Osteocyte (in vitro differentiated cells): ENCODE measurements around the gene DAZAP1. TPM values are rescaled to one million over a fixed set of nuclear protein-coding genes. Genes with fewer than 3 reads are reported as not detected.

Source experiments
- DNase-seq: peaks from one replicate; pipeline ENCODE4 v3.0.0; 2021; ENCODE audit warnings: mixed read lengths; ENCODE audit not compliant: unreplicated experiment; ENCODE audit errors: extremely low spot score
- H3K27ac Mint-ChIP-seq: one replicate; pipeline ENCODE4 v1.8.0; 2021; ENCODE audit warnings: mild to moderate bottlenecking, mixed read lengths; ENCODE audit not compliant: unreplicated experiment
- H3K27me3 Mint-ChIP-seq: one replicate; pipeline ENCODE4 v1.8.0; 2021; ENCODE audit warnings: mixed read lengths; ENCODE audit not compliant: unreplicated experiment
- H3K36me3 Mint-ChIP-seq: one replicate; pipeline ENCODE4 v1.8.0; 2021; ENCODE audit warnings: mixed read lengths; ENCODE audit not compliant: unreplicated experiment
- H3K4me1 Mint-ChIP-seq: one replicate; pipeline ENCODE4 v1.8.0; 2021; ENCODE audit warnings: mixed read lengths; ENCODE audit not compliant: unreplicated experiment
- H3K4me3 Mint-ChIP-seq: one replicate; pipeline ENCODE4 v1.8.0; 2021; ENCODE audit warnings: mild to moderate bottlenecking, moderate library complexity, mixed read lengths; ENCODE audit not compliant: unreplicated experiment
- H3K9me3 Mint-ChIP-seq: one replicate; pipeline ENCODE4 v1.8.0; 2021; ENCODE audit warnings: mixed read lengths; ENCODE audit not compliant: unreplicated experiment
- CTCF ChIP-seq: fragments of 200-600 bp; sonication (generic); IDR thresholded peaks from 2 replicates; pipeline ENCODE4 v1.5.0; 2021; ENCODE audit warnings: antibody characterized with exemption, mild to moderate bottlenecking, moderate library complexity
- total RNA-seq: library from RNA; stranded (reverse); gene quantifications from 2 replicates; pipeline ENCODE4 v1.2.1, GENCODE V29; 2021

The DAZAP1 gene
- total RNA-seq, 1 donor from 2014 or later, result 101 TPM

GRCh38 chr19:1386945-1387683 is 20.3 kb upstream of the DAZAP1 start:
- Mint-ChIP-seq H3K4me1 (peaks cover 11% of the 10 kb centered on the region), H3K4me3 (no peak overlapping the region), H3K36me3 (peaks cover 19% of the 10 kb centered on the region), H3K9me3 (no peaks in the 10 kb centered on the region), H3K27ac (no peak overlapping the region), H3K27me3 (no peaks in the 10 kb centered on the region)
- no peak for TF ChIP-seq CTCF
- DNase-seq, result no peak

GRCh38 chr19:1387684-1388636 is 19.4 kb upstream of the DAZAP1 start:
- Mint-ChIP-seq H3K27me3 (no peaks in the 10 kb centered on the region), H3K36me3 (peaks cover 22% of the 10 kb centered on the region), H3K4me1 (peaks cover 10% of the 10 kb centered on the region), H3K9me3 (no peaks in the 10 kb centered on the region), H3K27ac (no peak overlapping the region), H3K4me3 (no peak overlapping the region)
- DNase-seq, result no peak
- no peak for TF ChIP-seq CTCF

- Mint-ChIP-seq H3K36me3 (peaks cover 22% of the 10 kb centered on the region), H3K27me3 (no peaks in the 10 kb centered on the region), H3K4me3 (no peak overlapping the region), H3K27ac (no peak overlapping the region), H3K9me3 (no peaks in the 10 kb centered on the region), H3K4me1 (peaks cover 7% of the 10 kb centered on the region)
- peak; percentile 84 for DNase-seq
- TF ChIP-seq CTCF, result no peak
These were observed 18.8 kb upstream of the DAZAP1 start for GRCh38 chr19:1388637-1389026.

GRCh38 chr19:1389033-1389940 is 18.1 kb upstream of the DAZAP1 start:
- no peak overlapping the region for H3K4me3 Mint-ChIP-seq

More at GRCh38 chr19:1389033-1389940, 18.1 kb upstream of the DAZAP1 start:
- TF ChIP-seq CTCF, result no peak
- peaks cover 22% of the 10 kb centered on the region for H3K36me3 Mint-ChIP-seq
- H3K27me3 Mint-ChIP-seq, result no peaks in the 10 kb centered on the region
- H3K9me3 Mint-ChIP-seq, result no peaks in the 10 kb centered on the region
- H3K4me1 Mint-ChIP-seq, result peaks cover 7% of the 10 kb centered on the region
- no peak overlapping the region for H3K27ac Mint-ChIP-seq
- no peak for DNase-seq
